Activated naive CD4-positive, alpha-beta T cell treated with anti-CD3 and anti-CD28 coated beads, Interleukin-2, amount 50 U/mL, for 16 hours (primary cell): ENCODE results near the gene KAT14.
"Not testable (repeated sequence)": the region's sequence is repeated elsewhere in the genome, so short reads cannot be mapped to it uniquely, and the experiment has no call there.

Experiments used
- DNase-seq: peaks from one replicate; pipeline ENCODE4 v3.0.0-alpha.2; 2020

The KAT14 gene

DNA sequence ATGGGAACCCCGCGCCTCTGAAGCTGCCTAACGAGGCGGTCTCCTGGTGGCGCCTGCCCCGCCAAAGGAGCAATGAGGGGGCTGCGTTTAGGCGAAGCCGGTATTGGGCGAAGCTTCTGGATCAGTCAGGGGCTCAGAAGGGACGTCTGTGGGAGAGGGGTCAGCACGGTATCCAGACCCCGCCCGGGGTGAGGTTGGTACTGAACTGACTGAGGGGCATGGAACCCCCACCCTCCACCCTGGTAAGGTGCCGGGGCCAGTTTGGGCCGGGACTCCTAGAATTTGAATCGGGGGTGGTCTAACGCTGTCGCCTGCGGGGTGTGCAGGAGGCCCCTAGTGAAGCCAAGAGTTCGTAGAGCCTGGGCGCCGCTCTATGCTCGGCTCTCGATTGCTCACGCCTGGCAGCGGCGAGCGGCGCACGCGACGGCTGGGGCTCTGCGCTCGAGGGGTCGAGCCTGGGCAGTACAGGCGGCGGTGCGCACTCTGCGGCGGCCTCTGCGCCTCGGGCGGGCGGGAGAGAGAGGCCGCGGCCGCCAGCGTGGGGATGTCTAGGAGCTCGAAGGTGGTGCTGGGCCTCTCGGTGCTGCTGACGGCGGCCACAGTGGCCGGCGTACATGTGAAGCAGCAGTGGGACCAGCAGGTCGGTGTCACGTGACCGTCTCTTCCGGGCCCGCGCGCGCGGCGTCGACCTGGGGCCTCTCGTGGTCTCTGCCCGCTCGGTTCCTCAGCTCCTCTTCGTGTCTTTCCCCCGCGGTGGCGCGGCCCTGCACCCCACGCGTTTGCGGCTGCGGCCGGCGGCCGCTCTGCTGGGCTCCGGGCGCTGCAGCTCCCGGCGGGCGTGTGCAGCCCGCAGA, at the start of gene KAT14, which contains the start of gene PET117:
Gene KAT14, plus strand, starts transcription at position 452 of the 854 bp plus-strand sequence. CDS start 4,798 bp downstream, outside the sequence.
Gene PET117, plus strand, starts transcription at position 452 of the 854 bp plus-strand sequence. Its CDS starts 93 bp downstream, at position 545.
- DNase-seq = peak; percentile 95

GRCh38 chr20:18088298-18088697, 49.4 kb upstream of the KAT14 start:
- DNase-seq = not testable (repeated sequence)

- DNase-seq = not testable (repeated sequence)
Observed at GRCh38 chr20:18088841-18089240, 48.8 kb upstream of the KAT14 start.

DNA sequence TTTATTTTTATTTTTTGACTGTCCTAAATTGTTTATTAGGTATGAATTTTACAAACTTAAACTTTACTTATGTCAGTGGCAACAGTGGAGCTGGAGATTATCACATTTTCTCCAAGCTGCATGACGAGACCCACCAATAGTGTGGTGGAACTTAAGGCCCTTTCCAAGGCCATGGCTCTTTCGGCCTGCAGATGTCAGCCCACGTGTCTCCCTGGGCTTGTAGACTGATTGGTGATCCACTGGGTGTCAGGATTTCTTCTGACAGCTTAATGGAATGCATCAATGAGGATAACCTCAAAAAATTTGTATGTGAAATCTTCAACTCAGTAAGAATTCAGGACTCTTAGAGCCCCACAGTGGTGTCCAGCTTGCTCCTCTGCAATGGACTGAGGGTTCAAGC, 47.6 kb upstream of the KAT14 start:
- no peak for DNase-seq

- no peak for DNase-seq
Observed at GRCh38 chr20:18090477-18090876, 47.2 kb upstream of the KAT14 start.

- DNase-seq = no peak
Observed at GRCh38 chr20:18091623-18092022, 46.0 kb upstream of the KAT14 start.

- DNase-seq = no peak
Observed at GRCh38 chr20:18092890-18093289, 44.8 kb upstream of the KAT14 start.

GRCh38 chr20:18093388-18093787, 44.3 kb upstream of the KAT14 start:
- DNase-seq = no peak

DNA sequence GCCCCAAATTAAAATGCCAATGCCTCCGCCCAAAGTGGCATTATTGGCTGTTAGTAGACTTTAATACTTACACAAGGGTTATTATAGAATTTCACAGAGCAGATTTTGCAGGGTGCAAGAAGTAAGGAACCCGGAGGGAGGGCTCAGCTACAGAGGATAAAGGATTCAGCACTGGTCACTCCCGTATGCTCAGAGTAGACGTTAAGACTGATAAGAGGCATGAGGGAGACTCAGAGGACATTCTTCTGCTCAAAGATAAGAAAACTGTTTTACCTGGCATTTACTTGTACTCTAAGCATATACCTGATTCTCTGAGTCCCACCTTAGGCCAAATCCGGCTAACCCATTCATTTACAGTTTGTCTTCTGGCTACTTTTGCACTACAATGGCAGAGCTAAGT, 43.5 kb upstream of the KAT14 start:
- no peak for DNase-seq

DNA sequence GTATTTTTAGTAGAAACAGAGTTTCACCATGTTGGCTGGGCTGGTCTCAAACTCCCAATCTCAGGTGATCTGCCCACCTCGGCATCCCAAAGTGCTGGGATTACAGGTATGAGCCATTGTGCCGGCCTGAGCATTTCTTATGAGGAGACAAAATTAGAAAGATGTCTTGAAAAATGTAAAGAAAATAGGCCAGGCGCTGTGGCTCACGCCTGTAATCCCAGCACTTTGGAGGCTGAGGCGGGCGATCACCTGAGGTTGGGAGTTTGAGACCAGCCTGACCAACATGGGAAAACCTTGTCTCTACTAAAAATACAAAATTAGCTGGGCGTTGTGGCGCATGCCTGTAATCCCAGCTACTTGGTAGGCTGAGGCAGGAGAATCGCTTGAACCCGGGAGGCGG, 37.1 kb upstream of the KAT14 start:
- DNase-seq = not testable (repeated sequence)

DNA sequence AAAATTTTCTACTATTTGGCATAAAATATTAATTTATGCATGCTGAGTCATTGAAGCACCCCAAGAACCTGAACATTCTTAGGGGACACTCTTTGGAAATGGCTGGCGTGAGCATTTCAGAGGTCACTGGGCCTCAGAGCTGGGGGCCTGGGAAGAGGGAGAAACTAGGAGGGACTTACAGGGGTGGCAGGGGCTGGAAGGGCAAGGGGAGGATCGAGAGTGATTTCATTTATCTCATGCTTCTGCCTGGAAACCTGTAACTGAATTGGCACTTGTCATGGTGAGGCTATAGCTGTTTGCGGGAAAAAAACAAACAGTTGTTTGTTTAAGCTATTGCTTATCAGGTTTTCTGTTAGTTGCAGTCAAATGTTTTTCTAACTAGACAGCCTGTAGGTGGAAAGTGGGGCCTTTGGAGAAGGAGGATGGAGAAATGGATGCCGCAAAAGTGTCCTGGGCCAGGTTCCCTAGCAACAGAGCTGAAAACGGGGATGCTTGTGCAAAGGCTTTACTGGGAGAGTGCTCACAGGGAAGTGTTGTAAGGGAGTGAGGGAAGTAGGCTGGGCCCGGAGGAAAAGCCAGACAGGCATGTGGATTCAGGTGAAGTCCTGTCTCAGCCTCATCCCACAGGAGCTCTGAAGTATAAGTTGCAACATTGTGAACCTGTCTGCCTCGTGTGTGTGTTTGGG, 36.4 kb upstream of the KAT14 start:
- no peak for DNase-seq

GRCh38 chr20:18103497-18103896, 34.2 kb upstream of the KAT14 start:
- DNase-seq = no peak

- no peak for DNase-seq
Observed at GRCh38 chr20:18108326-18108725, 29.3 kb upstream of the KAT14 start.

DNA sequence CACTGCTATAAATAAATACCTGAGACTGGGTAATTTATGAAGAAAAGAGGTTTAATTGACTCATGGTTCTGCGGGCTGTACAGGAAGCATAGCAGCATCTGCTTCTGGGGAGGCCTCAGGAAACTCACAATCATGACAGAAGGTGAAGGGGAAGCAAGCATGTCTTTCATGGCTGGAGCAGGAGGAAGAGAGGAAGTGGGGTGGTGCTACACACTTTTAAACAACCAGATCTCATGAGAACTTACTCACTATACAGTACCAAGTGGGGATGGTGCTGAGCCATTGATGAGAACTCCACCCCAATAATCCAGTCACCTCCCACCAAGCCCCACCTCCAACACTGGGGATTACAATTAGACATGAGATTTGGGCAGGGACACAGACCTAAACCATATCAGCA, 9.1 kb upstream of the KAT14 start:
- DNase-seq = not testable (repeated sequence)

DNA sequence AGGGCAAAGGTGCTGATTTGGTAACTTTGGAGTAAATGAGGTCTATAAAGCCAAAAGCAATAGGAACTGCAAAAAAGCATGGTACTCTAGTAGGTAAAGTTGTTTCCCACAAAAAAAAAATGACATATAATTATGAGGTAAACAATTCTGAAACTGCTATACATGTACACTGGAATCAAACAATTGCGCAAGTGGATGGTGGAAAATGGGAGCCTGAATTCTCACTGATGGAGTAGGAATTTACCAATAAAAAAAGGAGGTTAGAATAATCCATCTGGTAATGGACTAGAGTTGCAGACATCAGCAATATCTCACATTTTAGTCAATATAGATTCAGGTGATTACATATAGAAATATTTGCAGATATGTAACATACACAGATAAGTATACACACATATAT, 5.0 kb upstream of the KAT14 start:
- DNase-seq = no peak

DNA sequence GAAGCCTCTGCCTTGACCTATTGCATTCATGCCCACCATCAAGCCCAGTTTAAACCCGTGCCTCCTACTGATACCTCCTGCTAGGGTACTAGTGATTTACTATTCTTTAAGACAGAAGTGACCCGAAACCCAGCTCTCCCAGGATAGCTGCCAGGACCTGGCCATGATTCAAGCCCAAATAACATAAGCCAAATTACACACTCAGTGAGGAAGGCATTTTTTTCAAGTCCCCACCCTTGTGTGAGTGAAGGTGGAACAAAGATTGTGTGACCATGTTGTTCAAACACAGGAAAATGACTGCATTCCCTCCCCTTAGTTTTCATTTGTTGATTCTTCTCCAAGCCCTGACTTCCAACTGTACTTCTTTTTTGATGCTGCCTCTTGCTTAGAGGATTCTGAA, 3.7 kb upstream of the KAT14 start:
- no peak for DNase-seq

DNA sequence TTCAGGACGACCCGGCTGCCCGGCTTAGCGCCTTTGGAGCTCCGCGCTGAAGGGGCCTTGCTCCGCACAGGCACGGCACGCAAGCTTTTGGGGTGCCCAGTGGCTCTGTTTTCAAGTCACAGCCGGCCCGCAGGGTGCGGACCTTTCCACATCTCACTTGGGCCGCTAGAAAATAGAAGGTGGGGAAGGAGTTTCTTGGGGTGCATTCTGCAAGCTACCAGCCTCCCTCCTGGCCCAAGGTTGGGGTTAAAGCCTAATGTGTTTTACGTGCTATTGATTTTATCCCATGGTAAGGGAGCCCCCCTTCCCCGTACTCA, 561 bp downstream of the KAT14 start:
- no peak for DNase-seq

DNA sequence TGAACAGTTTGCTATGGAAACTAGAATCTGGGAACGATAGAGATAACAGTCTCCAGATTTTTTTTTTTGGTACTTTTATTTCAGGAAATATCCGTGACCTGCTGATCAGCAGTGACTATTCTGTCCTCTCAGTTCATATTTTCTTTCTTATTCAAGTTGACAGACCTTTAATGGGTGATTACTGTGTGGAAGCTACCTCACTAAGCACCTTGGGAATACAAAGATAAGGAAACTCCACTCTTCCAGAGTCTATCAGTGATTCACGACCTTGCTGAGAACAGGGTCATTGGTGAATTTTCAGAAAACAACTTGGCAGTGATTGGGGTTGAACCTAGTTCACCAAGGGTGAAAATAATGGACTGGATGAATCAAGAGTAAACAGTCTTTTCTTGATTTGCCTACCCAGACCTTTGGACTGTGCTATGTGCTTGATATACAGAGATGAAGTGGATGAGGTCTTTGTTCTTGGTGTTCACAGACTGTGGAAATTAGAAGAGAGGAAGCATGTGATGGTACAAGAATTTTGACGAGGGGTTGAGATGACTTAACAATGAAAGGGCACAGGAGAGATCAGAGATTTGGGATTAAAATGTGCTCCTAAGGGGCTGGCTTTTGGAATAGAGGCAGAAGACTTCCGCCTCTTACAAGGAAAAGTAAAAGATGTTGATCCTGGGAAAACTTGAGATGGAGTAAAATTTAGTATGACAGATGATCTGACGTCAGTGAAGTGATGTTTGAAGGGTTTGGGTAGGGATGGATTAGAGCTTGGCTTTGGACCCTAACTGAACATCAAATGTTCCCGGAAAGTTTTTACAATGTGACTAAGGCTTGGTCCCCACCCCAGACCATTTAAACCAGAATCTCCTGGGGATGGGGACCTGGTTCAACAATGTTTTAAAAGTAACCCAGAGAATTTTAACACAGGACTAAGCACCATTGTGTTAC, 1.2 kb downstream of the KAT14 start:
- no peak for DNase-seq

DNA sequence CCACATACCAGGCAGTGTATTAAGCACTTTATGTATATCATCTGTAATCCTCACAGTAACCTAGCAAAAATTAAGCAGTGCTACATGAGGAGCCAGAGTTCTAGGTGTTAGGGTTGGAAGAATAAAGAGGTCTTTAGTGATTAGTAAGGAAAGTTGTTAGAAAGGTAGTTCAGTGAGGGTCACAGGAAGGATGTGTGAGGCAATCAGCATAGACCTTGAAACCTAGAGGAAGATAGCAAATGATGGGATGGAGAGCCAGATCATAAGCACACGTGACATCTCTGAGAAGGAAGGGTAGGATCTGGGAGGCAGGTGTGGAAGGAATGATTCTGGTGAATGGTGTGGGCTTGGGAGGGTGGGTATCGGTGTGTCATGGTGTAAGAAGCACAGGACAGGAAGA, 2.2 kb downstream of the KAT14 start:
- DNase-seq = no peak

GRCh38 chr20:18144541-18145099, 7.0 kb downstream of the KAT14 start:
- DNase-seq = no peak

DNA sequence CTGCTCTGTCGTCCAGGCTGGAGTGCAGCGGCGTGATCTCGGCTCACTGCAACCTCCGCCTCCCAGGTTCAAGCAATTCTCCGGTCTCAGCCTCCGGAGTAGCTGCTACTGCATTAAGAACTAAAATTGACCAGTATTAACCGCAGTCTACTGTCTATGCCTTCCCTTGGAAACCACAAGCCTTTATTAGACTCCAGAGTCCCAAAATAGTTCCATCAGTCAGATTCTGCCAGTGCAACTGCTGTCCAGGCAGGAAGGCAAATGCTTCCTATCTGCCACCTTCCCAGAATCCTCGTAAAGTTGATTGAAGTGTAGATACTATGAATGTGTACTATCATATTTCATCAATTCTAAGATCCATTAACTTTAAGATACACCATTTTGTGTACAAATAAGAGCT, 16.7 kb downstream of the KAT14 start:
- no peak for DNase-seq

- DNase-seq = no peak
Observed at GRCh38 chr20:18156045-18156444, 18.4 kb downstream of the KAT14 start.

- no peak for DNase-seq
Observed at GRCh38 chr20:18164356-18164755, 26.7 kb downstream of the KAT14 start.
